HG02571 (cell line): ENCODE results near the gene RAP1GAP2.
"Not testable (repeated sequence)": the region's sequence is repeated elsewhere in the genome, so short reads cannot be mapped to it uniquely, and the experiment has no call there.

Experiments
- ATAC-seq: cut with Tn5 transposase; IDR thresholded peaks from one replicate; pipeline ENCODE4 v1.9.1; 2021; ENCODE audit warnings: mild to moderate bottlenecking, moderate library complexity; ENCODE audit not compliant: unreplicated experiment

Gene RAP1GAP2

GRCh38 chr17:2785376-2785775 lies 10.9 kb upstream of the RAP1GAP2 start:
- not testable (repeated sequence) for ATAC-seq

GRCh38 chr17:2786176-2786881 lies 9.9 kb upstream of the RAP1GAP2 start:
- no peak for ATAC-seq

- no peak for ATAC-seq
Measured at GRCh38 chr17:2789700-2790099, 6.5 kb upstream of the RAP1GAP2 start.

- ATAC-seq, result no peak
Measured at GRCh38 chr17:2792366-2793169, 3.7 kb upstream of the RAP1GAP2 start.

GRCh38 chr17:2794111-2794803 lies 2.0 kb upstream of the RAP1GAP2 start:
- ATAC-seq, result no peak

- ATAC-seq, result no peak
Measured at GRCh38 chr17:2795441-2796163, 636 bp upstream of the RAP1GAP2 start.

- ATAC-seq, result no peak
Measured at GRCh38 chr17:2797226-2797625, 988 bp downstream of the RAP1GAP2 start.

GRCh38 chr17:2797637-2798036 lies 1.4 kb downstream of the RAP1GAP2 start:
- no peak for ATAC-seq

GRCh38 chr17:2798188-2798587 lies 1.9 kb downstream of the RAP1GAP2 start:
- no peak for ATAC-seq

GRCh38 chr17:2798678-2799077 lies 2.4 kb downstream of the RAP1GAP2 start:
- no peak for ATAC-seq

- no peak for ATAC-seq
Measured at GRCh38 chr17:2799653-2800052, 3.4 kb downstream of the RAP1GAP2 start.

- no peak for ATAC-seq
Measured at GRCh38 chr17:2800367-2800766, 4.1 kb downstream of the RAP1GAP2 start.

- ATAC-seq, result no peak
Measured at GRCh38 chr17:2801841-2802240, 5.6 kb downstream of the RAP1GAP2 start.

- ATAC-seq, result no peak
Measured at GRCh38 chr17:2802574-2802973, 6.3 kb downstream of the RAP1GAP2 start.

GRCh38 chr17:2803386-2803785 lies 7.1 kb downstream of the RAP1GAP2 start:
- no peak for ATAC-seq

- no peak for ATAC-seq
Measured at GRCh38 chr17:2803971-2804370, 7.7 kb downstream of the RAP1GAP2 start.

GRCh38 chr17:2804912-2805311 lies 8.7 kb downstream of the RAP1GAP2 start:
- no peak for ATAC-seq

- ATAC-seq, result no peak
Measured at GRCh38 chr17:2805961-2806360, 9.7 kb downstream of the RAP1GAP2 start.

GRCh38 chr17:2808367-2809335 lies 12.4 kb downstream of the RAP1GAP2 start:
- no peak for ATAC-seq

- no peak for ATAC-seq
Measured at GRCh38 chr17:2809337-2809736, 13.1 kb downstream of the RAP1GAP2 start.
